A673 (cell line): ENCODE data around the gene UBE2E2.

Source experiments
- EZH2 ChIP-seq: fragments of 200-600 bp; sonication (generic); IDR thresholded peaks from 2 replicates; pipeline ENCODE4 v1.6.1; 2017; ENCODE audit warnings: borderline replicate concordance, low read depth, mild to moderate bottlenecking, mixed read lengths, antibody characterized with exemption, low read length; ENCODE audit not compliant: poor library complexity, severe bottlenecking
- TF ChIP-seq, protein P1 (sequence below): fragments of 300-800, 200-600 bp; sonication (generic); conservative IDR thresholded peaks from 2 replicates; pipeline ENCODE4 v1.5.1; 2017; ENCODE audit warnings: low read depth, mild to moderate bottlenecking, antibody characterized with exemption, low read length, moderate library complexity, mixed read lengths

DNA sequence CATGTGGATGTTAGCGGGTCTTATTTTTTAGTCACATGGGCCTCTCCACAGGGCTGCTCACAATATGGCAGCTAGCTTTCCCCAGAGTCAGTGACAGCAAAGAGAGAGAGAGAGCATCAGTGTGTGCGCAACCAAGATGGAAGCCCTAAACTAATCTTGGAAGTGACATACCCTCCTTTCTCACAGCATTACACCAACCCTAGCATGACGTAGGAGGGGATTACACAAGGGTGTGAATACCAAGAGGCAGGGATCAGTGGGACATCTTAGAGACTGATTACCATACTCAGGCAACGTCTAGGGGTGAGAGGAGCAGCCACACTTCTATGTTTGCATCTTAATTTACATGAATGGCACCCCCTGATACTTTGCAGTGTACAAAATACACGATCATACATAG lies 3.5 kb upstream of the UBE2E2 start:
- TF ChIP-seq EZH2: no peak
- TF ChIP-seq, protein P1, sequence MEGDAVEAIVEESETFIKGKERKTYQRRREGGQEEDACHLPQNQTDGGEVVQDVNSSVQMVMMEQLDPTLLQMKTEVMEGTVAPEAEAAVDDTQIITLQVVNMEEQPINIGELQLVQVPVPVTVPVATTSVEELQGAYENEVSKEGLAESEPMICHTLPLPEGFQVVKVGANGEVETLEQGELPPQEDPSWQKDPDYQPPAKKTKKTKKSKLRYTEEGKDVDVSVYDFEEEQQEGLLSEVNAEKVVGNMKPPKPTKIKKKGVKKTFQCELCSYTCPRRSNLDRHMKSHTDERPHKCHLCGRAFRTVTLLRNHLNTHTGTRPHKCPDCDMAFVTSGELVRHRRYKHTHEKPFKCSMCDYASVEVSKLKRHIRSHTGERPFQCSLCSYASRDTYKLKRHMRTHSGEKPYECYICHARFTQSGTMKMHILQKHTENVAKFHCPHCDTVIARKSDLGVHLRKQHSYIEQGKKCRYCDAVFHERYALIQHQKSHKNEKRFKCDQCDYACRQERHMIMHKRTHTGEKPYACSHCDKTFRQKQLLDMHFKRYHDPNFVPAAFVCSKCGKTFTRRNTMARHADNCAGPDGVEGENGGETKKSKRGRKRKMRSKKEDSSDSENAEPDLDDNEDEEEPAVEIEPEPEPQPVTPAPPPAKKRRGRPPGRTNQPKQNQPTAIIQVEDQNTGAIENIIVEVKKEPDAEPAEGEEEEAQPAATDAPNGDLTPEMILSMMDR: no peak
